ENCODE measurements around the gene PSMA1.
"Not testable (repeated sequence)": the region's sequence is repeated elsewhere in the genome, so short reads cannot be mapped to it uniquely, and the experiment has no call there.

Gene PSMA1

GRCh38 chr11:14544611-14545010 is 24.4 kb upstream of the PSMA1 start:
- Histone ChIP-seq H3K36me3 (ENCODE audit: control insufficient read depth, insufficient read depth, low read length) (no peaks in the 10 kb centered on the region), H3K9me3 (ENCODE audit: control insufficient read depth, insufficient read depth, low read length) (no peaks in the 10 kb centered on the region), H3K9ac (ENCODE audit: low read depth, low read length) (no peak overlapping the region), H3K4me3 (ENCODE audit: low read depth, low read length) (no peak overlapping the region), H3K27me3 (ENCODE audit: control insufficient read depth, insufficient read depth, low read length) (no peaks in the 10 kb centered on the region), H3K4me1 (ENCODE audit: control insufficient read depth, insufficient read depth, low read length) (peaks cover 10% of the 10 kb centered on the region)

DNA sequence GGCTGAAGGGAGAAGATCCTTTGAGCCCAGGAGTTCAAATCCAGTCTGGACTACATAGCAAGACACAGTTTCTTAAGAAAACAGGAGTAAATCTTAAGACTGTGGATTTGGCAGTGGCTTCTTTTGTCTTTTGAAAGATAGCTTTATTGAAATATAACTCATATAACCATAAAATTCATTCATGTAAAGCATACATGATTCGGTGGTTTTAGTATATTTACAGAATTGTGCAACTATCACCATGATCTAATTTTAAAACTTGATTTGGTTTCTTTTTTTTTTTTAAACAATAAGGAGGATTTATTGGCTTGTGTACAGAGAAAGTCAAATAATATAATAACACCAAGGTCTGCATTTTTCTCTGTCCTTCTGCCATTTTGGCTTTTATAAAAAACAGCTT is 23.1 kb upstream of the PSMA1 start:
- no peak overlapping the region for H3K4me3 ChIP-seq (ENCODE audit: low read depth, low read length)
- H3K9ac ChIP-seq (ENCODE audit: low read depth, low read length) = no peak overlapping the region
- H3K9me3 ChIP-seq (ENCODE audit: control insufficient read depth, insufficient read depth, low read length) = no peaks in the 10 kb centered on the region
- H3K36me3 ChIP-seq (ENCODE audit: control insufficient read depth, insufficient read depth, low read length) = no peaks in the 10 kb centered on the region
- H3K4me1 ChIP-seq (ENCODE audit: control insufficient read depth, insufficient read depth, low read length) = peaks cover 10% of the 10 kb centered on the region
- no peaks in the 10 kb centered on the region for H3K27me3 ChIP-seq (ENCODE audit: control insufficient read depth, insufficient read depth, low read length)

DNA sequence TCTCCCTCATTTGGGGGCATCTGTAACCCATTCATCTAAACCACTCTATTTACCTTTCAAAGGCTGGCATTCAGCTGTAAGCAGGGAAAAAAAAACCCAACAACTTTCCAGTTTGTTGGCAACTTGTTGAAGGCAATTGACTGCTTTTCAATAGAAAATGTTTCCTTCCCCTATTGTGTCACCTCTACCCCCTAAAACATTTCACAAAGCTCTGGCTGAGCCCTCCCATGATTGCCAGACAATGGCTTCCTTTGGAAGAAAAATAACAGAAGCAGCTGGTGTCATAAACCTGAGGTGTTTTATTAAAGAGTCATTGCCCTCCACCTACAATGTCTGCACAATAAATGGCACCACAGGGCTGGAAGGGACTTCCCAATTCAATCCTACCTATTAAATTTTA is 22.1 kb upstream of the PSMA1 start:
- Histone ChIP-seq H3K9me3 (ENCODE audit: control insufficient read depth, insufficient read depth, low read length) (no peaks in the 10 kb centered on the region), H3K4me1 (ENCODE audit: control insufficient read depth, insufficient read depth, low read length) (peaks cover 10% of the 10 kb centered on the region), H3K4me3 (ENCODE audit: low read depth, low read length) (no peak overlapping the region), H3K9ac (ENCODE audit: low read depth, low read length) (no peak overlapping the region), H3K36me3 (ENCODE audit: control insufficient read depth, insufficient read depth, low read length) (no peaks in the 10 kb centered on the region), H3K27me3 (ENCODE audit: control insufficient read depth, insufficient read depth, low read length) (no peaks in the 10 kb centered on the region)

GRCh38 chr11:14541192-14541947 is 21.2 kb upstream of the PSMA1 start:
- Histone ChIP-seq H3K27me3 (ENCODE audit: control insufficient read depth, insufficient read depth, low read length) (no peaks in the 10 kb centered on the region), H3K9me3 (ENCODE audit: control insufficient read depth, insufficient read depth, low read length) (no peaks in the 10 kb centered on the region), H3K4me3 (ENCODE audit: low read depth, low read length) (no peak overlapping the region), H3K4me1 (ENCODE audit: control insufficient read depth, insufficient read depth, low read length) (peaks cover 10% of the 10 kb centered on the region), H3K36me3 (ENCODE audit: control insufficient read depth, insufficient read depth, low read length) (no peaks in the 10 kb centered on the region), H3K9ac (ENCODE audit: low read depth, low read length) (no peak overlapping the region)

DNA sequence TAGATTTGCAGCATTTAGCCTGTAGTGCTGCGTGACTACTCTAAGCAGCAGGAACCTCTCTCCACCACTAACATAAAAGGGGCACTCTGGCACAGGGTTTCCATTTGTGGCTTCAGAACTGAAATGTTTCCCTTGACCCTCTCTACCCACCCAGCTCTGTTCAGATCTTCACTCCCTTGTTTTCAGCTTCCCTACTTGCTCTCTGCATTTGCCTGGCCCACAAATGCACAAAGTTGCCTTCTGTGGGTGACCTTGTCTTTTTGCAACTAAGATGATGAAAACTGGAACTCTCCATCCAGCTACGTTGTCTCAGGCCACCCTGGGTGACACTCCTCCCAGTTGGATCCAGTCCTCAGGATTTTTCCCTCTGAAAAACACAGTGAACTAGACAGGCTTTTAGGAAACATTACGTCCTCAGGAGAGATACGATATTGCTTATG is 19.8 kb upstream of the PSMA1 start:
- Histone ChIP-seq H3K4me3 (ENCODE audit: low read depth, low read length) (no peak overlapping the region), H3K9me3 (ENCODE audit: control insufficient read depth, insufficient read depth, low read length) (no peaks in the 10 kb centered on the region), H3K27me3 (ENCODE audit: control insufficient read depth, insufficient read depth, low read length) (no peaks in the 10 kb centered on the region), H3K36me3 (ENCODE audit: control insufficient read depth, insufficient read depth, low read length) (no peaks in the 10 kb centered on the region), H3K4me1 (ENCODE audit: control insufficient read depth, insufficient read depth, low read length) (peaks cover 10% of the 10 kb centered on the region), H3K9ac (ENCODE audit: low read depth, low read length) (no peak overlapping the region)

DNA sequence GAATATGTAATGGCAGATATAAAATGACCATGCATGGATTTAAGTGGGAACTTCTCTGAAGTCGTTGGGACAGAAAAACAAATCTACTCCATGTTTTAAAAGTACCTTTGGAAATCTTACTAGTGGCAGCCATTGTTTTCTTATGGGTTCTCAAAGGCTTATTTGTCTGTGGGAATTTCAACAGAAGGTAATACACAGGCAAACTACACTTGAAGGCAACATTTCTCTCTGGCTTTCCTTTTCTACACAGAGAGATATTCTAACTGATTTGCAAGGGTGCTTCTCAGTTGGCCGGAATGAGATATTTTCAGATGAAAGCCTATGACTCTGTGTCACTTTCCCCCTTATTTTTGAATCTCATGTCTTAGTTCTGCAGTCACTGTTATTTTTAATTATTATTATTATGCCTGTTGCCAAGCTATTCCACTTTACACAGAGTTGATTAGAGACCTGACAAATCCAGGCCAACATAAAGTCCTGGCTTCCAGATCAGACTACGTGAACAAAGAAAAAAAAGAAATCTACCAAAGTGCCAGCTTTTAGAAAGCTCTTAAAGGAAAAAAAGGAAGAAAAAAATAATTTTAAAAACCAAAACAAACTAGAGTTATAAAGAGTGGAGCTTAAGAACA is 18.9 kb upstream of the PSMA1 start:
- no peak overlapping the region for H3K4me3 ChIP-seq (ENCODE audit: low read depth, low read length)
- H3K9me3 ChIP-seq (ENCODE audit: control insufficient read depth, insufficient read depth, low read length) = no peaks in the 10 kb centered on the region
- no peak overlapping the region for H3K9ac ChIP-seq (ENCODE audit: low read depth, low read length)
- no peaks in the 10 kb centered on the region for H3K27me3 ChIP-seq (ENCODE audit: control insufficient read depth, insufficient read depth, low read length)
- H3K36me3 ChIP-seq (ENCODE audit: control insufficient read depth, insufficient read depth, low read length) = no peaks in the 10 kb centered on the region
- peaks cover 10% of the 10 kb centered on the region for H3K4me1 ChIP-seq (ENCODE audit: control insufficient read depth, insufficient read depth, low read length)

GRCh38 chr11:14538271-14538925 is 18.2 kb upstream of the PSMA1 start:
- H3K9ac ChIP-seq (ENCODE audit: low read depth, low read length) = no peak overlapping the region
- H3K36me3 ChIP-seq (ENCODE audit: control insufficient read depth, insufficient read depth, low read length) = no peaks in the 10 kb centered on the region
- peaks cover 10% of the 10 kb centered on the region for H3K4me1 ChIP-seq (ENCODE audit: control insufficient read depth, insufficient read depth, low read length)

GRCh38 chr11:14537134-14537599 is 17.0 kb upstream of the PSMA1 start:
- no peak overlapping the region for H3K9ac ChIP-seq (ENCODE audit: low read depth, low read length)
- H3K9me3 ChIP-seq (ENCODE audit: control insufficient read depth, insufficient read depth, low read length) = no peaks in the 10 kb centered on the region
- no peak overlapping the region for H3K4me3 ChIP-seq (ENCODE audit: low read depth, low read length)
- H3K4me1 ChIP-seq (ENCODE audit: control insufficient read depth, insufficient read depth, low read length) = peaks cover 10% of the 10 kb centered on the region
- H3K27me3 ChIP-seq (ENCODE audit: control insufficient read depth, insufficient read depth, low read length) = no peaks in the 10 kb centered on the region
- H3K36me3 ChIP-seq (ENCODE audit: control insufficient read depth, insufficient read depth, low read length) = no peaks in the 10 kb centered on the region

More at GRCh38 chr11:14538271-14538925, 18.2 kb upstream of the PSMA1 start:
- no peaks in the 10 kb centered on the region for H3K27me3 ChIP-seq (ENCODE audit: control insufficient read depth, insufficient read depth, low read length)
- H3K9me3 ChIP-seq (ENCODE audit: control insufficient read depth, insufficient read depth, low read length) = no peaks in the 10 kb centered on the region
- H3K4me3 ChIP-seq (ENCODE audit: low read depth, low read length) = no peak overlapping the region

- H3K4me1 ChIP-seq (ENCODE audit: control insufficient read depth, insufficient read depth, low read length); H3K9me3 ChIP-seq (ENCODE audit: control insufficient read depth, insufficient read depth, low read length); H3K27me3 ChIP-seq (ENCODE audit: control insufficient read depth, insufficient read depth, low read length); H3K4me3 ChIP-seq (ENCODE audit: low read depth, low read length); H3K36me3 ChIP-seq (ENCODE audit: control insufficient read depth, insufficient read depth, low read length); H3K9ac ChIP-seq (ENCODE audit: low read depth, low read length): not testable (repeated sequence)
Observed at GRCh38 chr11:14535166-14535565, 15.0 kb upstream of the PSMA1 start.

DNA sequence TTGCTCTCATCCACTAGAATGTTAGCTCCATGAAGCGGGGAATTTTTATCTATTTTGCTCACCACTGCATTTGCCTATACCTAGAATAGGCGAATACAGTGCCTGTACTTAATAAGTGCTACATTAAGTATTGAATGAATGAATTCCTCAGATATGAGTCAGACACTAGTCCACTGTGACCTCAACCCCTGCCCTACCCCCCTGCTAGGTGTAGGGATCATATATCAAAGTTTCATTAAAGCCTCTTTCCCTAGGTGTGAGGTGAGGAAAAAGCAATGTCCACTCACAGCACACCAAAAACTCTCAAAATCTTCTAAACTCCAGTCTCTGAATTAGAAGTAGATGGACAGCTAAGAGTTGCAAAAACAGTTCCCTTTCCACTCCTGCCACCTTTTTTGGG is 9.8 kb upstream of the PSMA1 start:
- H3K4me1 ChIP-seq (ENCODE audit: control insufficient read depth, insufficient read depth, low read length) = peaks cover 9% of the 10 kb centered on the region
- no peak overlapping the region for H3K9ac ChIP-seq (ENCODE audit: low read depth, low read length)
- no peak overlapping the region for H3K4me3 ChIP-seq (ENCODE audit: low read depth, low read length)
- no peaks in the 10 kb centered on the region for H3K27me3 ChIP-seq (ENCODE audit: control insufficient read depth, insufficient read depth, low read length)
- H3K9me3 ChIP-seq (ENCODE audit: control insufficient read depth, insufficient read depth, low read length) = no peaks in the 10 kb centered on the region
- H3K36me3 ChIP-seq (ENCODE audit: control insufficient read depth, insufficient read depth, low read length) = no peaks in the 10 kb centered on the region

- H3K36me3 ChIP-seq (ENCODE audit: control insufficient read depth, insufficient read depth, low read length) = no peaks in the 10 kb centered on the region
- H3K9ac ChIP-seq (ENCODE audit: low read depth, low read length) = no peak overlapping the region
- H3K27me3 ChIP-seq (ENCODE audit: control insufficient read depth, insufficient read depth, low read length) = no peaks in the 10 kb centered on the region
- H3K9me3 ChIP-seq (ENCODE audit: control insufficient read depth, insufficient read depth, low read length) = no peaks in the 10 kb centered on the region
- H3K4me3 ChIP-seq (ENCODE audit: low read depth, low read length) = no peak overlapping the region
- peaks cover 9% of the 10 kb centered on the region for H3K4me1 ChIP-seq (ENCODE audit: control insufficient read depth, insufficient read depth, low read length)
Observed at GRCh38 chr11:14529321-14529720, 9.1 kb upstream of the PSMA1 start.

DNA sequence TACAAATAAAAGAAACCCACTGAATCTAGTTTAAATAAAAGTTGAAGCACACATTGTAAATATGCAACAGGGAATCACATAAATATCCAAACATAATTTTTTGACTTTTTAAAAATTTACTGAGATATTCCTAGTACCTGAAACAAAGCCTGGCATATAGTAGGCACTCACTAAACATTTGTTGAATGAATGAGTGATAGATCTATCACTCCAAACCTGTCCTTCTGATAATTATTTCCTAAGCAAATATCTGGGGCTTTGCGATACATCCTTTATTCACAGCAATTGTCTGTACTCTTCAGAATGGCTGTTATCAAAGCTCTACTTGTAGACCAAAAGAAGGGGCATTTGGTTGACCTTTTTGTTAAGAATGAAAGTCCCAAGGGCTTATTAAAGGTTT is 2.6 kb upstream of the PSMA1 start:
- Histone ChIP-seq H3K4me1 (ENCODE audit: control insufficient read depth, insufficient read depth, low read length) (no peaks in the 10 kb centered on the region), H3K36me3 (ENCODE audit: control insufficient read depth, insufficient read depth, low read length) (no peaks in the 10 kb centered on the region), H3K4me3 (ENCODE audit: low read depth, low read length) (no peak overlapping the region), H3K27me3 (ENCODE audit: control insufficient read depth, insufficient read depth, low read length) (no peaks in the 10 kb centered on the region), H3K9me3 (ENCODE audit: control insufficient read depth, insufficient read depth, low read length) (no peaks in the 10 kb centered on the region), H3K9ac (ENCODE audit: low read depth, low read length) (no peak overlapping the region)
